MCF 10A (cell line): Measurements from ENCODE around the gene C1QL1. TPM values are rescaled to one million over a fixed set of nuclear protein-coding genes. Genes with fewer than 3 reads are reported as not detected.

Experiments used
- BruUV-seq: library from RNA; stranded (reverse); fragments of 400-500 nt; replicated peaks from 2 replicates; lab custom pipeline; 2021; lab: Mats Ljungman, UMichigan
- CTCF ChIA-PET: fragments of 300-600 bp; sonication (Branson Sonifier 250); formaldehyde crosslinking; extraction: SDS; loops from one replicate; lab custom pipeline; 2021; ENCODE audit warnings: antibody characterized with exemption, inconsistent platforms; lab: Yijun Ruan, JAX
- POLR2A ChIA-PET: fragments of 300-600, 350-650 bp; sonication (Branson Sonifier 250); formaldehyde crosslinking; extraction: SDS; loops from one replicate; lab custom pipeline; 2020; ENCODE audit warnings: antibody characterized with exemption, inconsistent platforms; lab: Yijun Ruan, JAX
- DNase-seq: peaks from one replicate; pipeline ENCODE4 v3.0.0-alpha.2; 2018; ENCODE audit not compliant: unreplicated experiment
- H3K27ac Mint-ChIP-seq: one replicate; pipeline ENCODE4 v1.8.0; 2022; ENCODE audit warnings: mild to moderate bottlenecking, low read depth, mixed read lengths; ENCODE audit not compliant: unreplicated experiment
- H3K27me3 Mint-ChIP-seq: one replicate; pipeline ENCODE4 v1.8.0; 2022; ENCODE audit warnings: mixed read lengths; ENCODE audit not compliant: insufficient read depth, unreplicated experiment
- H3K36me3 Mint-ChIP-seq: one replicate; pipeline ENCODE4 v1.8.0; 2022; ENCODE audit warnings: mild to moderate bottlenecking, moderate library complexity, mixed read lengths; ENCODE audit not compliant: insufficient read depth, unreplicated experiment
- H3K4me1 Mint-ChIP-seq: one replicate; pipeline ENCODE4 v1.8.0; 2022; ENCODE audit warnings: mixed read lengths; ENCODE audit not compliant: insufficient read depth, unreplicated experiment
- H3K4me3 Mint-ChIP-seq: one replicate; pipeline ENCODE4 v1.8.0; 2022; ENCODE audit warnings: mild to moderate bottlenecking, moderate library complexity, mixed read lengths; ENCODE audit not compliant: unreplicated experiment
- H3K9me3 Mint-ChIP-seq: one replicate; pipeline ENCODE4 v1.8.0; 2022; ENCODE audit warnings: mixed read lengths; ENCODE audit not compliant: unreplicated experiment
- CTCF ChIP-seq: fragments of 200-600 bp; IDR thresholded peaks from one replicate; pipeline ENCODE4 v1.8.0; 2022; ENCODE audit warnings: antibody characterized with exemption, mild to moderate bottlenecking; ENCODE audit not compliant: unreplicated experiment
- intact Hi-C: fragments of 100-400 bp; cut with micrococcal nuclease; formaldehyde crosslinking; loops from 2 replicates; pipeline ENCODE4 v1.14.1; 2022
- total RNA-seq: library from RNA; stranded (reverse); gene quantifications from 2 replicates; pipeline ENCODE4 v1.2.3, GENCODE V29; 2022

C1QL1 gene
- total RNA-seq, 1 experiment from 2014 or later = 0.96 TPM

GRCh38 chr17:44919411-44919810, 48.7 kb downstream of the C1QL1 start:
- ChIA-PET POLR2A (interaction anchor here (0.6 to 4.6 kb wide), 9 partner anchors 20 to 180 kb away, joined by 3 to 51 read pairs (median 6); no protein-coding TSS in a partner anchor), CTCF (interaction anchor here (0.6 to 7.7 kb wide), 17 partner anchors 10 to 566 kb away, joined by 3 to 211 read pairs (median 5); partner anchors contain the start of gene EFTUD2)
- H3K36me3 Mint-ChIP-seq = no peaks in the 10 kb centered on the region
- no peaks in the 10 kb centered on the region for H3K9me3 Mint-ChIP-seq
- no peak overlapping the region for H3K4me3 Mint-ChIP-seq
- peaks cover 19% of the 10 kb centered on the region for H3K4me1 Mint-ChIP-seq
- no TSS peak for BruUV-seq
- no peaks in the 10 kb centered on the region for H3K27me3 Mint-ChIP-seq
- no peak for TF ChIP-seq CTCF
- no peak for DNase-seq
- intact Hi-C loops = loop anchor here (5.0 kb wide), 1 partner anchor 213 kb away; the partner anchor contains the start of gene PLCD3
- H3K27ac Mint-ChIP-seq = no peak overlapping the region

GRCh38 chr17:44918006-44918405, 50.1 kb downstream of the C1QL1 start:
- intact Hi-C loops = loop anchor here (1.0 to 5.0 kb wide), 2 partner anchors 63 to 214 kb away; partner anchors contain the start of gene PLCD3
- peaks cover 25% of the 10 kb centered on the region for H3K4me1 Mint-ChIP-seq
- no peaks in the 10 kb centered on the region for H3K27me3 Mint-ChIP-seq
- no peaks in the 10 kb centered on the region for H3K36me3 Mint-ChIP-seq
- H3K9me3 Mint-ChIP-seq = no peaks in the 10 kb centered on the region
- peak; percentile 50 for DNase-seq
- no TSS peak for BruUV-seq
- no peak overlapping the region for H3K4me3 Mint-ChIP-seq
- no peak overlapping the region for H3K27ac Mint-ChIP-seq
- CTCF ChIA-PET = interaction anchor here (0.5 to 7.7 kb wide), 18 partner anchors 9 to 279 kb away, joined by 3 to 211 read pairs (median 4); partner anchors contain the start of genes ACBD4 and PLCD3
- no peak for TF ChIP-seq CTCF
- POLR2A ChIA-PET = interaction anchor here (0.6 to 4.6 kb wide), 10 partner anchors 17 to 181 kb away, joined by 3 to 51 read pairs (median 4); partner anchors contain the start of genes EFTUD2 and NMT1

GRCh38 chr17:44917456-44917855, 50.6 kb downstream of the C1QL1 start:
- no peak for DNase-seq
- ChIA-PET POLR2A (interaction anchor here (0.6 to 4.6 kb wide), 9 partner anchors 16 to 208 kb away, joined by 3 to 51 read pairs (median 4); partner anchors contain the start of genes EFTUD2 and NMT1), CTCF (interaction anchor here (0.5 to 7.7 kb wide), 12 partner anchors 10 to 280 kb away, joined by 3 to 211 read pairs (median 4); partner anchors contain the start of gene ACBD4)
- H3K36me3 Mint-ChIP-seq = no peaks in the 10 kb centered on the region
- no peaks in the 10 kb centered on the region for H3K9me3 Mint-ChIP-seq
- H3K27me3 Mint-ChIP-seq = no peaks in the 10 kb centered on the region
- H3K4me1 Mint-ChIP-seq = peaks cover 25% of the 10 kb centered on the region
- TF ChIP-seq CTCF = no peak
- BruUV-seq = no TSS peak
- H3K27ac Mint-ChIP-seq = no peak overlapping the region
- H3K4me3 Mint-ChIP-seq = no peak overlapping the region
- intact Hi-C loops = loop anchor here (5.0 kb wide), 1 partner anchor 215 kb away; the partner anchor contains the start of gene PLCD3

GRCh38 chr17:44916781-44917241, 51.3 kb downstream of the C1QL1 start:
- DNase-seq = peak; percentile 81
- no TSS peak for BruUV-seq
- no peak overlapping the region for H3K4me3 Mint-ChIP-seq
- ChIA-PET POLR2A (interaction anchor here (0.7 to 4.6 kb wide), 3 partner anchors 18 to 209 kb away, joined by 4 to 51 read pairs (median 12); partner anchors contain the start of gene EFTUD2), CTCF (interaction anchor here (0.6 to 7.7 kb wide), 5 partner anchors 14 to 182 kb away, joined by 4 to 211 read pairs (median 13); no protein-coding TSS in a partner anchor)
- H3K27me3 Mint-ChIP-seq = no peaks in the 10 kb centered on the region
- no peaks in the 10 kb centered on the region for H3K9me3 Mint-ChIP-seq
- no peak overlapping the region for H3K27ac Mint-ChIP-seq
- H3K4me1 Mint-ChIP-seq = peaks cover 25% of the 10 kb centered on the region
- intact Hi-C loops = loop anchor here (5.0 kb wide), 1 partner anchor 215 kb away; the partner anchor contains the start of gene PLCD3
- no peak for TF ChIP-seq CTCF
- H3K36me3 Mint-ChIP-seq = no peaks in the 10 kb centered on the region
